Neural progenitor cell (in vitro differentiated cells): ENCODE measurements around the gene KNG1. TPM values are rescaled to one million over a fixed set of nuclear protein-coding genes. Genes with fewer than 3 reads are reported as not detected.
"Not testable (repeated sequence)": the region's sequence is repeated elsewhere in the genome, so short reads cannot be mapped to it uniquely, and the experiment has no call there.

Experiments used
- DNase-seq: peaks from one replicate; pipeline ENCODE4 v3.0.0-alpha.2; 2016; ENCODE audit warnings: low spot score
- H2AFZ ChIP-seq: fragments of 200-600 bp; sonication (generic); replicated peaks from 2 replicates; pipeline ENCODE4 v1.6.1; 2016; ENCODE audit warnings: antibody characterized with exemption
- H3F3A ChIP-seq: fragments of 200-600 bp; sonication (generic); 2 replicates; pipeline ENCODE4 v1.6.1; 2016; ENCODE audit warnings: antibody characterized with exemption, low read depth
- H3K27ac ChIP-seq: fragments of 200-600 bp; sonication (generic); 2 replicates; pipeline ENCODE4 v1.5.1; 2016; ENCODE audit warnings: mild to moderate bottlenecking
- H3K27me3 ChIP-seq: fragments of 200-600 bp; sonication (generic); 2 replicates; pipeline ENCODE4 v1.6.1; 2016; ENCODE audit warnings: mild to moderate bottlenecking, moderate library complexity
- H3K36me3 ChIP-seq: fragments of 200-600 bp; sonication (generic); 2 replicates; pipeline ENCODE4 v1.5.1; 2016
- H3K4me1 ChIP-seq: fragments of 200-600 bp; sonication (generic); 2 replicates; pipeline ENCODE4 v1.6.1; 2016; ENCODE audit warnings: mixed run types
- H3K4me2 ChIP-seq: fragments of 200-600 bp; sonication (generic); 2 replicates; pipeline ENCODE4 v1.6.1; 2016
- H3K4me3 ChIP-seq: fragments of 200-600 bp; sonication (generic); 2 replicates; pipeline ENCODE4 v1.5.1; 2016
- H3K79me2 ChIP-seq: fragments of 200-600 bp; sonication (generic); 2 replicates; pipeline ENCODE4 v1.6.1; 2016; ENCODE audit warnings: low read depth
- H3K9ac ChIP-seq: fragments of 200-600 bp; sonication (generic); 2 replicates; pipeline ENCODE4 v1.6.1; 2016
- H3K9me3 ChIP-seq: fragments of 200-600 bp; sonication (generic); 2 replicates; pipeline ENCODE4 v1.5.1; 2016; ENCODE audit warnings: low read depth
- H4K20me1 ChIP-seq: fragments of 200-600 bp; sonication (generic); 2 replicates; pipeline ENCODE4 v1.6.1; 2016; ENCODE audit warnings: low read depth
- H3K27ac Mint-ChIP-seq: 3 replicates; pipeline ENCODE4 v1.8.0; 2021; ENCODE audit warnings: mixed read lengths
- H3K27me3 Mint-ChIP-seq: 2 replicates; pipeline ENCODE4 v1.8.0; 2022; ENCODE audit warnings: low read depth, mild to moderate bottlenecking, inconsistent platforms, moderate library complexity, mixed read lengths; ENCODE audit not compliant: insufficient read depth
- H3K36me3 Mint-ChIP-seq: 3 replicates; pipeline ENCODE4 v1.8.0; 2021; ENCODE audit warnings: mixed read lengths
- H3K4me1 Mint-ChIP-seq: 3 replicates; pipeline ENCODE4 v1.8.0; 2021; ENCODE audit warnings: mixed read lengths
- H3K4me3 Mint-ChIP-seq: 3 replicates; pipeline ENCODE4 v1.8.0; 2021; ENCODE audit warnings: mild to moderate bottlenecking, moderate library complexity, mixed read lengths
- H3K9me3 Mint-ChIP-seq: 3 replicates; pipeline ENCODE4 v1.8.0; 2020; ENCODE audit warnings: mixed read lengths
- EZH2 ChIP-seq: fragments of 200-600 bp; sonication (generic); IDR thresholded peaks from 2 replicates; pipeline ENCODE4 v1.6.1; 2017; ENCODE audit warnings: antibody characterized with exemption, mild to moderate bottlenecking, moderate library complexity
- EZH2phosphoT487 ChIP-seq: fragments of 200-600 bp; sonication (generic); IDR thresholded peaks from 2 replicates; pipeline ENCODE4 v1.6.1; 2017; ENCODE audit warnings: antibody characterized with exemption
- total RNA-seq: library from RNA; depleted of rRNA; stranded (reverse); fragments of >200 nt; gene quantifications from 2 replicates; pipeline ENCODE4 v1.2.3, GENCODE V29; 2015; ENCODE audit warnings: low replicate concordance
- TF ChIP-seq, protein P1 (sequence below): fragments of 200-600 bp; sonication (generic); IDR thresholded peaks from 2 replicates; pipeline ENCODE4 v1.5.1; 2017; ENCODE audit warnings: antibody characterized with exemption, mild to moderate bottlenecking

The KNG1 gene
- total RNA-seq, 1 donor from 2014 or later = not detected

DNA sequence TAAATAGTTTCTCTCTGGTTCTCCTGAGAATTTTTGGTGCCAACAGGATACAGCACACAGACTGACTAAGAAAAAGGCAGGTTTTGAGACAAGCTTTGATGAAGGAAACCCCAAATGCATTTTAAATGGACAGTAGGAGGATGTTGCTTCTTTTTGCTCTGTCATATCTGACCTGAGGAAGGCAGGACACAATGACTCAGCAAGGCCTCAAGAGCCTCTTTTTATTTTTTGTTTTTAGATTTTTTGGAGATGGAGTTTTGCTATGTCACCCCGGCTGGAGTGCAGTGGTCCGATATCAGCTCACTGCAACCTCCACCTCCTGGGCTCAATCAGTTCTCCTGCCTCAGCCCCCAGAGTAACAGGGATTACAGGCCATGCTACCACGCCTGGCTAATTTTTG lies 16.9 kb upstream of the KNG1 start:
- Mint-ChIP-seq H3K27ac (no peak overlapping the region), H3K4me1 (no peaks in the 10 kb centered on the region), H3K9me3 (no peaks in the 10 kb centered on the region), H3K36me3 (no peaks in the 10 kb centered on the region), H3K27me3 (no peaks in the 10 kb centered on the region), H3K4me3 (no peak overlapping the region)
- Histone ChIP-seq H3K4me3 (no peak overlapping the region), H3K4me2 (no peak overlapping the region), H3K36me3 (no peaks in the 10 kb centered on the region), H3K27me3 (no peaks in the 10 kb centered on the region), H3K79me2 (no peaks in the 10 kb centered on the region), H3K27ac (no peak overlapping the region), H3K9me3 (no peaks in the 10 kb centered on the region), H3K4me1 (no peaks in the 10 kb centered on the region), H2AFZ (no peak overlapping the region), H4K20me1 (no peaks in the 10 kb centered on the region), H3F3A (no peaks in the 10 kb centered on the region), H3K9ac (no peak overlapping the region)
- TF ChIP-seq, protein P1, sequence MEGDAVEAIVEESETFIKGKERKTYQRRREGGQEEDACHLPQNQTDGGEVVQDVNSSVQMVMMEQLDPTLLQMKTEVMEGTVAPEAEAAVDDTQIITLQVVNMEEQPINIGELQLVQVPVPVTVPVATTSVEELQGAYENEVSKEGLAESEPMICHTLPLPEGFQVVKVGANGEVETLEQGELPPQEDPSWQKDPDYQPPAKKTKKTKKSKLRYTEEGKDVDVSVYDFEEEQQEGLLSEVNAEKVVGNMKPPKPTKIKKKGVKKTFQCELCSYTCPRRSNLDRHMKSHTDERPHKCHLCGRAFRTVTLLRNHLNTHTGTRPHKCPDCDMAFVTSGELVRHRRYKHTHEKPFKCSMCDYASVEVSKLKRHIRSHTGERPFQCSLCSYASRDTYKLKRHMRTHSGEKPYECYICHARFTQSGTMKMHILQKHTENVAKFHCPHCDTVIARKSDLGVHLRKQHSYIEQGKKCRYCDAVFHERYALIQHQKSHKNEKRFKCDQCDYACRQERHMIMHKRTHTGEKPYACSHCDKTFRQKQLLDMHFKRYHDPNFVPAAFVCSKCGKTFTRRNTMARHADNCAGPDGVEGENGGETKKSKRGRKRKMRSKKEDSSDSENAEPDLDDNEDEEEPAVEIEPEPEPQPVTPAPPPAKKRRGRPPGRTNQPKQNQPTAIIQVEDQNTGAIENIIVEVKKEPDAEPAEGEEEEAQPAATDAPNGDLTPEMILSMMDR = no peak
- TF ChIP-seq EZH2phosphoT487 = no peak
- no peak for TF ChIP-seq EZH2
- DNase-seq = no peak

DNA sequence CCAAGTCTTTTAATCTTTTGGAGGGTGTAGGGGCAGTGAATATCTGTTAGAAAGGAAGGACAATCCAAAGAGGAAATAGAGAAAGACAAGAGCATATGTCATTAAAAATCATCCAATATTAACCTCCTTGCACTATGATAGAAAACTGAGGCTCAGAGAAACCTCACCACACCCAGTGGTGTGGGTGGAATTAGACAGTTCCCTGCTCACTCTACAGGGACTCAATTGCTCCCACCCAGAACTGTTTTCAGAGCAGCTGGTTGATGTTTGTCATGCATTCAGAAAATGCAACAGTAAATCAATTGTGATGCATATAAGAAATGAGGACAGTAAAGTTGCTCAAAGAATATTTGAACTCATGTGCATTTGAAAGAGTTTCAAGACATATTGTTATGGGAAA lies 14.7 kb upstream of the KNG1 start:
- H3K4me2 ChIP-seq, H3K4me3 ChIP-seq, H3K9me3 Mint-ChIP-seq, H3K27me3 Mint-ChIP-seq, H3K4me3 Mint-ChIP-seq, H2AFZ ChIP-seq, H3K27me3 ChIP-seq, H3K79me2 ChIP-seq, H3K27ac ChIP-seq, H3K9me3 ChIP-seq, H3K4me1 Mint-ChIP-seq, H3K9ac ChIP-seq, H3K36me3 Mint-ChIP-seq, H3K27ac Mint-ChIP-seq, H4K20me1 ChIP-seq, H3F3A ChIP-seq, H3K36me3 ChIP-seq, DNase-seq, H3K4me1 ChIP-seq: not testable (repeated sequence)

DNA sequence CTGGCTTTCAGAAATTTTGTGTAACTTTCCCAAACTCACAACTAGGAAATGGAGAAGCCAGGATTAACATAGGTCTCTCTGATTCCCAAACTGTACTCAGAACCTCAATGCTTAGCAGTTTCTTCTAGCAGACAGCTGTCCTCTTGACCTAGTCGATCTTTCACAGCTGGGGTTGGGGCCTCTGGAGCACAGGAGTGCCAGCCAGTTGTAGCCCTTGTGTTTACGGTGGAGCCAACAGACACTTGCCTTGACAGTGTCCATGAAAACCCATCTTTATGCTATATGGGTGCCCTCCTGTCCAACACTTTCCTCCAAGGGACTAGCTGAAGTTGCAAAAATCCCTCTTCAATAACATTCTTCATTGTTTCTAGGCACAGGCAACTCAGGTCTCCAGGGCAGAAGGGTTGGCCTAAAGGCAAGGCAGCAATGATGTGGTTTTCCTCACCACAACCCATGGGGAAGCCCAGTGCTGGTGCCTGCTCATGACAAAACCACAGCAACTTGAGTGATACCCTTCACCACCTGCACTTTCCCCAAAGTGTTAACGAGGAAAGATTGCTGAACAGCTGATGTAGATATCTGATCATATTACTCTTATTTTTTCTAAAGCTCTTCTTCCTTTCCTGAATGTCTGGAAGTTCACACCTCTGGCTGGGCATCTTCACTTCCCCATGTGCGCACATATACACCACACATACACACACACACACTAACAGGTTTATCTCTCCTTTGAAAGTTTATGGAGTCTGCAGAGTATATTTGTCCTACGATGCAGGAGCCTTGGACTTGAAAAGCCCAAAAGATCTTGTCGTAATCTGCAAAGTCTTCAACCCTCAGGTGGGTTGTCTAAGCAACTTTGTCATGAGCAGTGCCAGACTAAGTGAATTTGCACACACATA lies 11.0 kb upstream of the KNG1 start:
- no peak overlapping the region for H2AFZ ChIP-seq
- Mint-ChIP-seq H3K27ac (no peak overlapping the region), H3K27me3 (peaks cover 2% of the 10 kb centered on the region), H3K9me3 (no peaks in the 10 kb centered on the region), H3K4me1 (peaks cover 10% of the 10 kb centered on the region), H3K36me3 (no peaks in the 10 kb centered on the region), H3K4me3 (no peak overlapping the region)
- no peaks in the 10 kb centered on the region for H3K27me3 ChIP-seq
- DNase-seq = no peak
- H3K9ac ChIP-seq = no peak overlapping the region
- no peaks in the 10 kb centered on the region for H3K36me3 ChIP-seq
- no peak overlapping the region for H3K4me2 ChIP-seq
- no peaks in the 10 kb centered on the region for H3K4me1 ChIP-seq
- H4K20me1 ChIP-seq = no peaks in the 10 kb centered on the region
- TF ChIP-seq, protein P1 = no peak
- no peak for TF ChIP-seq EZH2
- TF ChIP-seq EZH2phosphoT487 = no peak
- H3K9me3 ChIP-seq = no peaks in the 10 kb centered on the region
- no peak overlapping the region for H3K4me3 ChIP-seq
- H3F3A ChIP-seq = no peaks in the 10 kb centered on the region
- H3K79me2 ChIP-seq = no peaks in the 10 kb centered on the region
- no peak overlapping the region for H3K27ac ChIP-seq

DNA sequence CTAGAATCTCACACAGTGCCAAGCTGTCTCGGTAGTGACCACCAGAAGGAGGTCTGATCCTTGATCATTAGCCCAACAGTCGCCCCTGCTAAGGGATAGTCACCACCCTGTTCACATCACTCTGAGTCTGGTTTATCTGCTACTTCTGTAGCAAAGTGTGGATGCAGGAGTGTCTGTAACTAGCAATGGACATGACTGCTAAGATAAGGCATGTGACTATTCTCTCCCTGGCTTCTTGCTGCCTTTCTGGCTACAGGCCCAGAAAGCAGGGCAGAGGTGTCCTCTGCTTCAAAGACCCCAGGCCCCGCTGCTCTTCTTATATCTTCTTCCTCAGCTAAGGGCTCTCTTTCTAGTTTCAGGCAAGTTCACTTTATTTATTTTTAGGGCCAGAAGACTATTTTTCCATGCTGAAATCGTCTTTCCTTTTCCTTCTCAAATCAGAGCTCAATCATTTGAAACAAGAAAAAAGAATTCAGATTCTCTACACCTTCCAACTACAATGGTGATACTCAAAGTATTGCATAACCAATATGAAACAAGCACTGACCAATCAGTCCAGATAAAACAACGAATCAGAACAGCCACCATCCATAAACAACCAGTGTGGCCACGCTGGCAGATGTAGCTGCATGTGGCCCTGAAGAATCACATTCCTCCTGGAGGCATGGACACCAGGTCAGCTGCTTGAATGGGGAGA lies 8.0 kb upstream of the KNG1 start:
- no peak for DNase-seq
- TF ChIP-seq EZH2 = no peak
- TF ChIP-seq, protein P1 = no peak
- no peak for TF ChIP-seq EZH2phosphoT487
- H3K27ac Mint-ChIP-seq = no peak overlapping the region
- Histone ChIP-seq H3K4me3 (no peak overlapping the region), H3K4me2 (no peak overlapping the region), H3K36me3 (no peaks in the 10 kb centered on the region), H3K27me3 (no peaks in the 10 kb centered on the region), H3K27ac (no peak overlapping the region), H3F3A (no peaks in the 10 kb centered on the region), H2AFZ (no peak overlapping the region), H3K9ac (no peak overlapping the region), H3K4me1 (no peaks in the 10 kb centered on the region), H3K79me2 (no peaks in the 10 kb centered on the region), H3K9me3 (no peaks in the 10 kb centered on the region), H4K20me1 (no peaks in the 10 kb centered on the region)
- H3K36me3 Mint-ChIP-seq = no peaks in the 10 kb centered on the region
- no peak overlapping the region for H3K4me3 Mint-ChIP-seq
- H3K9me3 Mint-ChIP-seq = peaks cover 3% of the 10 kb centered on the region
- H3K27me3 Mint-ChIP-seq = peaks cover 2% of the 10 kb centered on the region
- H3K4me1 Mint-ChIP-seq = peaks cover 13% of the 10 kb centered on the region

DNA sequence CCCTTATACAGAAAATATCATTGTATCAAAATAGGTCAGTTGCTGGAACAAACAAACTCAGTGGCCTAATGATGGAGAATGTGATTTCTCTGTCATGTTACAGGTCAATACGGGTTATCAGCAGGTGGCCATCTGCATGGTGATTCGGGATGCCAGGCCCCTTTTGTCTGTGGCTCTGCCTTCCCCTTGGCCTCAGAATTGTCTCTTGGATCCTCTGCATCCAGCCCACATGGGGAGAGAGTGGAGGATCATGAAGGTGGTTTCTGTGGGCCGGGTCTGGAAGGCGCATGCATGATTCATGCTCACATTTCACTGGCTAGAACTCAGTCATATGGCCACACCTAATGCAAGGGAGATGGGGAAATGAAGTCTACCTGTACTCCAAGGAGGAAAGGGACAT lies 6.5 kb upstream of the KNG1 start:
- not testable (repeated sequence) for H3K79me2 ChIP-seq, H3K4me1 ChIP-seq, H4K20me1 ChIP-seq, DNase-seq, H3K36me3 ChIP-seq, H3K27me3 Mint-ChIP-seq, H3K4me3 Mint-ChIP-seq, H3K27ac ChIP-seq, H3K4me3 ChIP-seq, H3K9me3 Mint-ChIP-seq, H3K4me2 ChIP-seq, H3K9me3 ChIP-seq, H3F3A ChIP-seq, H3K27me3 ChIP-seq, H3K36me3 Mint-ChIP-seq, H3K27ac Mint-ChIP-seq, H3K9ac ChIP-seq
- H2AFZ ChIP-seq = peak overlapping the region; percentile 17
- H3K4me1 Mint-ChIP-seq = peaks cover 13% of the 10 kb centered on the region
